ENCODE measurements around the gene SPRR1A.
"Not testable (repeated sequence)": the region's sequence is repeated elsewhere in the genome, so short reads cannot be mapped to it uniquely, and the experiment has no call there.

Gene SPRR1A

DNA sequence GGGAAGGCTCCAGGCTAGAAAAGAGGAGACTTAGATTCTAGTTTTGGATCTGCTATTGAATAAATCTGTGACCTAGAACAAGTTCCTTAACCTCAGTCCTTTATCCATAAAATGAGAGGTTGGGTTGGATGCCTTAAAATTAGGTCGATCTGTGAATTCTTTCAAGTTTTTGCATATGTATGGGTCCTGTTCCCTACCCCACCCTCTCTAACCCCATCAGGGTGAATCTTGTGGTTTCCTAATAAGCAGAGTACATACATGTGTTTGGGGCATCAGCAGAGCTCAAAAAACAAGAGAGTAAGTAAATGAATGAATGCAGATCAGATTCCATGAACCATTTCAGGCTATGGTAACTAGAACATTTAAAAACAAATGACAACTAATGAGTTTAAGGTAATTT is 7.2 kb upstream of the SPRR1A start:
- DNase-seq: no peak

DNA sequence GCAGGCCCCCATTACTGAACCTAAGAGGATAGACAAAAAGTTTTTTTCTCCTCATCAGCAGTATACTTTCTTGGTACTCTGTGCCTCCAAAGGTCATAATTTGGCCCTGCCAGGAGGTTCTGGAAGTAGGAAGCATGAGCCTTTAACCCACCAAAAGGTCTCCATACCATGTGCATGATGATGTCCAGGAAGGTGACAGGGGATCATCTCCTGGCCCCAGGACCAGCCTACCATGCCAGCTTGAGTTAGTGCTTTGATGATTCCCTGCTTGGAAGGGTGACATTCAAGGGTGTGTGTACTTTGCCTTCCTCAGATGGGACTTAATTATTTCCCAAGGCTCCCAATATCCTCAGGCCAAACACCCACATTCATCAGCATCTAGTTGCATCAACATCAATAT is 6.3 kb upstream of the SPRR1A start:
- no peak for DNase-seq

DNA sequence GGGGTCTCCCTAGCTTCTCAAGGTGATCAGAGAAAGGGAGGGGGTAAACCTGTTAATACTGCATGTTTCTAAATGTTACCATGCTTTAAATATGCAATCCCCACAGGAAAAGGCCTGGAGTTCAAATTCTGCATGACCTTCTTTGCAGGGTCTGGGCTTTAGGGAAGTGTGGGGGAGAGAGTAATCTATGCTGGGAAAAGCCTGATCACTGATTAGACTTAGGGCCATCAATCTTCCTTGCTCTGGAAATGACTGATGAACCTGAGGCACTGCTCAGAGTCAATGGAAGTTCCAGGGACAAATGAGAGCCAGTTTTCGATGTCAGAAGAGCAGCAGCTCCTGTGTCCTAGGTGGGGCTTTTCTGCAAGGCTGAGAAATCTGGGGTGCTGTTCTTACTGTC is 3.2 kb upstream of the SPRR1A start:
- DNase-seq: no peak

DNA sequence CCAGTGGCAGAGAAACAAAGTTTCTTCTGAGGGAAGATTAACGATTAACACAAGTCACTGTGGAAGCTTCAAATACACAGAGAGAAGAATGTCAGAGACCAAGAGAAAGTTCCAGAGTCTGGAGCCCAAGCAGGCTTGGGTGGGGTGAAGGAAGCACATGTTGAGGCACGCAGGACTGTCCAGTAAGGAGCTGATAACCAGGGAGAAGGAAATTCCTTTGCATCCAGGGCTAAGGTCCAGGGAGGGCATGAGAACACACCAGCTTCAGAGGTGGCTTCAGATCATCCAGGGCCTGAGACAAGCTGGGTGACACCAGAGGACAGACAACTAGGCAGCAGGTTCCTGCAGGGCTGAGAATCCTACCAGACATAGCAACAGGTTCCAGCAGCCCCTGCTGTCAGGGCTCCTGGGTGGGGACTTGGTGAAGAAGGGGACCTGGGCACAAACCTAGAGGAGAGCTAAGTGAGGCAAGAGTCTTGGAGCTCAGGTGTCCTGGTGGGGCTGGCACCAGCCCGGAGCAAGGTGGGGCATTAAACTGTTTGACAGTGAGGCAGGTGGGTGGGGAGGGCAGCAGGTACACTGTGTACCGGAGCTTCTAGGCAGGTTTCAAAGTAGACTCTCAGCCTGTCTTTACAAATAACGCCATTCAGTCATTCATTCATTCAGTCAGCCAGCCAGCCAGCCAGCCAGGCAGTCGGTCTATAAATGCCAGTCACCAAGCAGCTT is 2.6 kb upstream of the SPRR1A start:
- DNase-seq: no peak

DNA sequence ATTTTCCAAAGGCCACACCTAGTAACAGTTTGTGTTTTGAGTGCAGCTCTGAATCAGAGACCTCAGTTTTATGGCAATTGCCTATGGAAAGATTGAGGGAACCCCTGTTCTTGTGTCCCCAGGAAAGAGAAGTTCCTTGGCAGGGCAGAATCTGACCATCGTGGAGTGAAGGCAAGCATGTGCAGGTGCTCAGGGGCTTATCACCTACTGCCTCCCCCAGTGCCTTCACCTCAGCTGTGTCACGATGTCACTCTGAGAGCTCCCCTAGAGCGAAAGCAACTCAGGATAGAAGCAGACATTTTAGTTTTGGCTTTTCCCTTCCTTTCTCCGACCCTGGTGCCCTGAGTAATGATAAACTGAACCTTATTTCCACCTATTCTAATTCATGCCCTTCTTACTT is 1.8 kb upstream of the SPRR1A start:
- DNase-seq: no peak

DNA sequence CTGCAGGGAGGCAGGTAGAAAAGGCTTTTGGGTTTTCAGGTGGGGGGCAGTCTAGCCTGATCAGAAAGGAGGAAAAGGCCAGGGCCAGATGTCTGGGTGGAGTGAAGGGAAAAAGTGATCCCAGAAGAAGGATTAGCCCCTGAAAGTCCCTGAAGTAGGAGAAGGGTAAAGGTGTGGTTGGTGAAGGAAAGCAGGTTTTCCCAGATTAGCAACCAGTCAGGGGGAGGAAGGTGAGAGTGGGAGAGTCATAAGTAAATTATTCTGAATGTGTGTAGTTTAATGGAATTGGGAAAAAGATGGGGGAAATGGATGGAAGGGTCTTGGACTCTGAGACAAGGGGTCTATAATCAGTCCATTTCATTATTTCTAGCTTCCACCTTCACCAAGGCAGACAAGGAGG is 647 bp upstream of the SPRR1A start:
- DNase-seq: no peak

DNA sequence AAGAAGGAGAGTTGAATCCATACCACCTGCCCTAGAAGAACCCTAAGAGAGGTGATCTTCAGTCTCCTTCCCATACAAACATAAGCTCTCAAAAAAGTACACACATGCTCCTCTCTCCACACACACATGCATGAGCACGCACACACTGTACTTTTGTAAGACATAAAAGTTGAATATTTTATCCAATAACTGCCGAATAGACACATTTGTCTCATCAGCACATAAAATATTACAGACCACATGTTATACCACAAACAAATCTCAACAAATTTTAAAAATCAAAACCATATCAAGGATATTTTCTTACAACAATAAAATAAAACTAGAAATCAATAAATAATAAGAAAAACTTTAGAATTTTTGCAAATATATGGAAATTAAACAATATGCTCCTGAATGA is 2.7 kb downstream of the SPRR1A start:
- DNase-seq: no peak

DNA sequence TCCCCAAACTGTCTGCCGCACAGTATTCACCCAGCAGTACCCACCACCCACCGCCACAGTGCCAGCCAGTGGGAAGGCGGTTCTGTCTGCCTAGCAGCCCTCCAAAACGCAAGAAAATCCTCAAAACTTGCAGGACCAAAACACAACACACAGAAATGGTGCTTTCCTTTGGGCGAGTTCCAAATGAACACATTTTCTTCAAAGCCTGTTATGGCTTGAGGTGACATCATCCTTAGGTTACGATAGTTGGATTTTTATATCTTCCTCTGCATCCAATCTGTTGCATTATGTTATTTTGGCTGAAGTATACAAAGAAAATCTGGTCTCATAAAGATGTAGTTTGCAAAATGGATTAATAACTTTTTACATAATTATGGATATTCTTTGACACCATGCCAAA is 9.3 kb downstream of the SPRR1A start:
- no peak for DNase-seq

DNA sequence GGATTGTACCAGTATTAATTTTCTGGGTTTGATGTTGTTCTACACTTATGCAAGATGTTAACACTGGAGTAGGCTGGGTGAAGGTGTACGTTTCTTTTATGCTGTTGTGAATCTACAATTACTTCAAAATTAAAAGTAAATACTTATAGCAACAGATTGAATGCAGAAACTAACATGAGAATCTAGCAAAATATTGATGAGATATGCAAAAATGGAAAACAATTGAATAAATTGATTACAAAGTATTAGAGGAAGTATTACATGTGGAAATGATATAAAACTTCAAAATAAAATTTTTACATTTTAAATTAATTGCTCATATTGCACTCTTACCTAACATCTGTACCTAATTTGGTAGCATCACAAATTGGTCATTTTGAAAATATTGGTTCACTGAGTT is 12.0 kb downstream of the SPRR1A start:
- DNase-seq: no peak

DNA sequence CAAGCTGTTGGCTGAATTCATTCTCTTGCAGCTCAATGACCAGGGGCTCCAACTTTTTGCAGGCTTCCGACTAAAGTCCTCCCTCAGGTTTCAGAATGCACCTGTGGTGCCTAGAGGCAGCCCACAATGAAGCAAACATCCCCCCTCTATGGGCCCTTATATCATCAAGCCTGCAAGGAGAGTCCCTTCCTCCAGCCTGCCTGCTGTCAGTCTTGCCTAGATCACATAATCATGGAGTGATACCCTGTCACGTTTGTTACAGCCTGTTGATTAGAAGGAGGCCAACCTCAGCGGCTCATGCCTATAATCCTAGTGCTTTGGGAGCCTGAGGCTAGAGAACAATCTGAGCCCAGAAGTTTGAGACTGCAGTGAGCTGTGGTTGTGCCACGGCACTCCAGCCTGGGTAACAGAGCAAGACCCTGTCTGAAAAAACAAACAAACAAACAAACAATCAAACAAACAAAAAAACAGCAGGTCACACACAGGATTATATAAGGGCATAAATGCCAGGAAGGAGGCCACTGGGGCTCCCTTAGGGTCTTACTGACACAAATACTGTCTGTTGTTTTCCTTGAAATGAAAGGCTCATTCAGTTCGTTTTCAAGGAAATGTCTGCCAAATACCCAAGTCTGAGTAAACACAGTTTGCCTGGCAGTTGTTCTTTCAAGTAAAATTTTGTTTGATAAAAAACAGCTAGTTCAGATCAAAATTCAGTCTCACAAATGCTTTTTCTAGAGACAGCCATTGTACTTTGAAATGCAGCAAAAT is 12.9 kb downstream of the SPRR1A start:
- DNase-seq: no peak

DNA sequence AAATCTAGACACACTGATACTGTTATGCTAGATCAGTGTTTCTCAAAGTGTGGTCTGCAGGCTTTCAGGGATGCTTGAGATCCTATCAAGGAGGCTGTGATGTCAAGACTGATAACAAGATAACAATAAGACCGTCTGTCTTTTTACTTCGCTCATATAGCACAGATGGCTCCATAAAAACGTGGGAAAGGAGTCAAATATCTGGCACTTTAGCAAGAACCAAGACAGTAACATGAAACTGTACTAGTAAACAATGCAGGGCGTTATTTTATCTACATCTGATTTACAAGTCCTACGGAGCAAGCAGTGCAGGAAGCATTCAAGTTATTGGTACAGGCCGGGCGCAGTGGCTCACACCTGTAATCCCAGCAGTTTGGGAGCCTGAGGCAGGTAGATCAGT is 14.0 kb downstream of the SPRR1A start:
- no peak for DNase-seq

DNA sequence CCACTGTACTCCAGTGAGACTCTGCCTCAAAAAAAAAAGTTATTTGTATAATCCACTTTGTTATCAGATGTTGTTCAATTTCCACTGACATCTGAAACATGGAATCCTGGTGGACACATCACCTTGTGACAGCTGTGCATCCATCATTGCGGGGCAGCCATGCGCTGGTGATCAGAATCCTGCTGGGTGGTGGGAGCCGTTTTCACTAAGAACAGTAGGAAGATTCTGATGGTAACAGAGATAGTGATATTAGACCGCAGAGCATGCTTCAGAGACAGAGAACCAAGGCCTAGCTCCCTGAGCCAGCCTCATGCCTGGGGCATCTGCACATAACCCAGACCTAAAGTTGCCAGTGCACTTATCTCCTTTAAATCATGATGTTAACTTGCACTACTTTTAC is 14.6 kb downstream of the SPRR1A start:
- no peak for DNase-seq

DNA sequence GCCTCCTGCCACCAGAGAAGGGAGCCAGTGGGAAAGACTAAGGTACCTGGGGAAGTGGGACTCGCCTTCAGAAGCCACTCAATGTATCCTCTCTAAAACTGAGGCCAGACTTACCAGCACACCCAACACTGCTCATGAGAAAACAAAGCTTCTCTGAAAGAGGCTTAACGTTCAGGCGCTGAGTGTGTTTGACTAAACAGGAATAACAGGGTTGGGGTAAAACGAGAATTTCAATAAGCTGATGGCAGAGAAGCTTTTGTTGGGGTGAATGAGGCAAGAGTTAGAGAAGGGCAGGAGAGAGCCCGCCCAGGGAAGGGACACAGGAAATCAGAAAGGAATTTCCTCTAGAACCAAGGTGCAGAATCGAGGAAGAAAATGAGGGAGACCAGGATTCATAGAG is 15.9 kb downstream of the SPRR1A start:
- no peak for DNase-seq

DNA sequence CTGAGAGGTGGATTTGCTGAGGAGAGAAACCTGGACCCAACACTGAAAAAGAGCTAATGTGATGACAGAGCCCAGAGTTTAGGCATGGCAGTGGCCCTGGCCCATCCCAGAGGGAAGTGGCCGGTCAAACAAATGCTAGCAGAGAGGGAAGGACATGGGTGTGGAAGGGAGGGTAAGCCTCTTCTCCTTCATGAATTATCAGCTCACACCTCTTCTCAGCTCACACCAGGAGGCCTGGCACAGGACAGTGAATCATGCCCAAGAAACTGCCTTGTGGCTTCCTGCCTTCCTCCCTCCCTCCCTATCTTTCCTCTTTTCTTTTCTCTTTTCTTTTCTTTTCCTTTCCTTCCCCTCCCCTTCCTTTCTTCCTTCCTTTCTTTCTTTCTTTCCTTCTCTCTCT is 16.4 kb downstream of the SPRR1A start:
- no peak for DNase-seq

DNA sequence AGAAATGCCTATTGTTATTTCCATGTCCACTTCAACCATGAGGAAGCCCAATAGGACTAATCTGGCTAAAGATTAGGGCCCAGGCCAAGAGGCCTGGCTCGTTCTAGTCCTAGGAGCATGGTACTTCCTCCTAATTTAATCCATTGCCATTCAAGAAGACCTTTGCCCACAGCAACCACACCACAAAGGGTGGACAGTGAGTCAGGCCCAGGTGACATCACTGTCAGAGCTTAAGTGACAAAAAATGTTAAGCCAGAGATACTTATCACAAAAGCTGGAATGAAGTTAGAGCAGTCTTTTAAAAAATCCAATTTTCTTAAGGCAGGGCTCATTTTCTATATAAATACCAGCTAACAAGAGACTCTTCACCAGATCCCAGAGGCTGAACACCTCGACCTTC is 17.5 kb downstream of the SPRR1A start, which contains the start of gene SPRR3:
SPRR3 (plus strand) TSS at position 368 of the 400 bp plus-strand sequence. CDS start 1,272 bp downstream, outside the sequence.
- no peak for DNase-seq

DNA sequence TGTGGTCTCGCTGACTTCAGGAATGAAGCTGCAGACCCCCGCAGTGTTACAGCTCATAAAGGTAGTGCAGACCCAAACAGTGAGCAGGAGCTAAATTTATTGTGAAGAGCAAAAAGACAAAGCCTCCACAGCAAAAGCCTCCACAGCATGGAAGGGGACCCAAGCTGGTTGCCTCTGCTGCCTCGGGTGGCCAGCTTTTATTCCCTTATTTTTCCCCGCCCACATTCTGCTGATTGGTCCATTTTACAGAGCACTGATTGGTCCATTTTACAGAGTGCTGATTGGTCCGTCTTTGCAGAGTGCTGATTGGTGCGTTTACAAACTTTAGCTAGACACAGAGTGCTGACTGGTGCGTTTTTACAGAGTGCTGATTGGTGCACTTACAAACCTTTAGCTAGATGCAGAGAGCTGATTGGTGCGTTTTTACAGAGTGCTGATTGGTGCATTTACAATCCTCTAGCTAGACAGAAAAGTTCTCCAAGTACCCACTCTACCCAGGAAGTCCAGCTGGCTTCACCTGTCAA is 27.4 kb downstream of the SPRR1A start:
- DNase-seq: not testable (repeated sequence)

DNA sequence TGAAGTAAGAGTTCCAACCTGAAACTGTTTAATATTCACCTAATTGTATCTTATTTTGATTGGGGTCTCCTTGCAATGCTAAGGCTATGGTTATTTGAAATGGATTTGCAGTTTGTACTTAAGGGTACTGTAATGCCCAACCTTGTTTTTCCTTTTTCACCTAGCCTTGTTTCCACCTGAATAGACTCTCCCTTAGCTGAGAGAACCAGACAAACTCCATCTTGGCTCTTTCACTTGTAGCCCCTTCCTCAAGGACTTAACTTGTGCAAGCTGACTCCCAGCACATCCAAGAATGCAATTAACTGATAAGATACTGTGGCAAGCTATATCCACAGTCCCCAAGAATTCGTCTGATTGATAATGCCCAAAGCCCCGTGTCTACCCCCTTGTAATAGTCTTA is 37.9 kb downstream of the SPRR1A start:
- DNase-seq: not testable (repeated sequence)

DNA sequence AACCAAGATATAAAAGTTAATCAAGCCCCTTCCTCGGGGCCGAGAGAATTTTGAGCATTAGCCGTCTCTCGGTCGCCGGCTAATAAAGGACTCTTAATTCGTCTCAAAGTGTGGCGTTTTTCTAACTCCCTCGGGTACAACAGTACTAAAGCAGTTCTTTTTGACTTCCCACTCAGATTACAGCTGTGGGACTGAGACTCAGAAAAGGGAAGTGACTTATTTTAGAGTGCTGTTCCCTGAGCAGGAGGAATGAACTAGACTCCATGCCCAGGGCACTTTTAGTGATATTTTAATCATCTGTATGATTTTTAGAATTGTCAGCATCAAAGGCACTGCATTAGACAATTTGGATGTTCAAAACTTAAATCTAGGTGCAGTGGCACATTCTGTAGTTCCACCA is 38.5 kb downstream of the SPRR1A start:
- not testable (repeated sequence) for DNase-seq

DNA sequence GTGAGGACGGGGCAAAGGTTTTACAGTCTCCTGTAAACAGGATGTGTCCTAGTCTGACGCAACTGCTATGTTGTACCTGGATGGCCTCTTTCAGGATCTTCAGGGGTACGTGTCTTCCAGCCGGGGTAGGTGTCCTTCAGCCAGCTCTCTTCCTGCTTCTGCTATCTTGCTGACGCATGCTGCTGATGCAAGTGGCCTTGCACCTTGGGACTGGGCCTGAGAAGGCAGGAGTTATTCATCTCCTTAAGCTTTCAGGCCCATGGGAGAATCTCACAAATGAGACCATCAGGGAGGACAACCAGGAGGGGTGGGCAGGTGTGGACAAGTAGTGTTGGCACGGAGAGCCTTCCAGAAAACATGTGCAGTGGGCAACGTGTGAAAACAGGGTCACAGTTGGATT is 39.2 kb downstream of the SPRR1A start:
- DNase-seq: no peak

DNA sequence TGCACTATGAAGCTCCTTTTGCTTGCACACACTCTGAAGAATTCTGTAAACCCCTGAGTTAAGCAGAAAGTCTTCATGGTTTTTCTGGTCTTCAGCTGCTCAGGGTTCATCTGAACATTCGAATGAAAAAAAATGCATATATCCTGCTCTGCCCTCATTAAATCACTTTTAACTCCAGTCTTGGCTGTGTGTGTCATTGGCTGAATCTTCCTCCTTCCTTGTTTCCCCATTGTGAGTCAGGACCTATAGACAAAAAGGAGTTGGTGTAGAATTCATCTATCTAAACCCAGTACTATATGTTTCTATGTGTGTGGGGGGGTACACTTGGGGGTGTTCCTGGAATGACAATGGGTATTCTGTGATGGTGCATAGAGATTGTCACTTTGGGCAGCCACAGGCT is 40.5 kb downstream of the SPRR1A start:
- DNase-seq: no peak

DNA sequence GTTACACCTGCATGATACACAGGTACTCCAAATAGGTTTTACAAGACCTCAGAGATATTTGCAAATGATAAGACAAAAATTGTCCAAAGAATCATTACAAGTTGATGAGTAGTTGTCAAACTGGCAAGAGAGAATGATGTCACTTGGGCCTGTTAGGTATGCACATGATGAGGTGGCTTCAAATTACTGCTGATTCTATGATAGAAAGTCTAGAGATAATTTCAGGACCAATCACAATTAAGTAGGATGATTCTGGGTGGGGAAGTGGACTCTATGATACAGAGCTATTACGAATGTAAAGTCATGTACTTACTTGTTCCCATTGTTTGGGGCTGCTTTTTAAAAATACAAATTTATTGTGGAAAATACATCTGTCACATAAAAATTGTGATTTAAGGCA is 41.9 kb downstream of the SPRR1A start:
- DNase-seq: no peak

DNA sequence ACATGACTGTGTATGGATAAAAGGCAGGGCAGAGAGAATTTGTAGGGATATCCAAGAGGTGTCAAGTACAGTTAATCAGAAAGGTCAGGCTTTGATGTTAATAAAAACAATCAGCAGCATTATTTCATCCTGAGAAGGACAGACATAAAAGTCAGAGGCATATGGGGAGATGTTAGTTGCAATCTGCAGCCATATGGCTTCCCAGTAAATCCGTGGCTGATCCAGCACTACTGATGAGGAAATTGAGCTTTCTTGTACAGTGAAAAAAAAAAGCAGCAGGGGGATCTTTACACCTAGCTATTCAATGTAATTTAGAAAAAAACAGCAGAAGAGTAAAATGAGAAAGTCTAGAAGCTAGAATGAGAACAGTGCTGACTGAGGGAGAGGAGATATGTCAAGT is 44.9 kb downstream of the SPRR1A start:
- DNase-seq: no peak

DNA sequence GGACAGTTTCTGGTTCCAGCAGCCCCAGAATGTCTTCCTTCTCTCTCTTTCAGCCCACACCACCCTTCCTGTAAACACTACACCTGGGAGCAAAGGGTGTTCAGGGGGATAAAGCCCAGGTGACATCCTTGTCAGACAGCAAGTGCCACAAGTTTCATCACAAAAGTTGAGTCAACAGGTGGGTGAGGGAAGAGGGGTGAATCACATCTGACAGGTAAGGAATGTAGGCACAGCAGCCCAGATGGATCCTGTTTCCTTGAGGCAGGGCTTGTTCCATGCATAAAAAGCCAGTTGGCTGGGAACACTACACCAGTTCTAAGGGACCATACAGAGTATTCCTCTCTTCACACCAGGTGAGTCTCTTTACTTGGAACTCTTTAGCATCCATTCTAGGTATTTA is 47.0 kb downstream of the SPRR1A start, which contains the start of gene SPRR1B:
SPRR1B (plus strand) TSS at position 309 of the 400 bp plus-strand sequence. CDS start 1,143 bp downstream, outside the sequence.
- DNase-seq: no peak

DNA sequence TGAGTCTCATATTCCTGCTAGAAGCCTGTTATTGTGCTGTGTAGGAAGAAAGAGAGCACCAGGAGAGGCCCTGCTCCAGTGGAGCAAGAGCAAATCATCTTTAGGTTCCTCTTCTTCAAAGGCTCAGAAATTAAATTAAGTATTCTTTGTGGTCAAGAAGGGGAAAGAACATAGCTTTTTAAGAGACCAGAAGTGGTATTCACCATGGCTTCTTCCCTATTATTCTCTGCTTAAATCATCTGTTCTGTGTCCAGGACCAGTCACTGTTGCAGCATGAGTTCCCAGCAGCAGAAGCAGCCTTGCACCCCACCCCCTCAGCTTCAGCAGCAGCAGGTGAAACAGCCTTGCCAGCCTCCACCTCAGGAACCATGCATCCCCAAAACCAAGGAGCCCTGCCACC is 48.2 kb downstream of the SPRR1A start:
- no peak for DNase-seq
